IMR-90 (cell line): ENCODE data around the gene ARHGEF4. TPM values are rescaled to one million over a fixed set of nuclear protein-coding genes. Genes with fewer than 3 reads are reported as not detected.

Experiments
- ATAC-seq: fragments of 200-7000 bp; cut with Tn5 transposase; 2 replicates; pipeline ENCODE4 v1.9.1; 2020; ENCODE audit warnings: low read depth, mild to moderate bottlenecking, moderate library complexity
- BruUV-seq: library from RNA; stranded (reverse); fragments of 400-500 nt; replicated peaks from 2 replicates; lab custom pipeline; 2021; lab: Mats Ljungman, UMichigan
- CTCF ChIA-PET: fragments of 300-600 bp; formaldehyde crosslinking; extraction: SDS; loops from one replicate; lab custom pipeline; 2021; ENCODE audit warnings: antibody characterized with exemption; lab: Yijun Ruan, JAX
- POLR2A ChIA-PET: fragments of 300-600 bp; sonication (Branson Sonifier 250); formaldehyde crosslinking; loops from one replicate; lab custom pipeline; 2022; ENCODE audit warnings: antibody characterized with exemption; ENCODE audit not compliant: unreplicated experiment; lab: Charles Lee
- DNase-seq: peaks from one replicate; pipeline ENCODE4 v3.0.0; 2013
- H2AFZ ChIP-seq: replicated peaks from 2 replicates; pipeline ENCODE3; 2013; ENCODE audit warnings: low read length, mild to moderate bottlenecking; ENCODE audit not compliant: poor library complexity
- H2AK5ac ChIP-seq: 2 replicates; pipeline ENCODE4 v1.6.1; 2013; ENCODE audit warnings: low read depth, low read length, inconsistent platforms
- H2AK9ac ChIP-seq: replicated peaks from 2 replicates; pipeline ENCODE3; 2013; ENCODE audit warnings: mild to moderate bottlenecking, low read depth, low read length, moderate library complexity; ENCODE audit not compliant: poor library complexity
- H2BK120ac ChIP-seq: 2 replicates; pipeline ENCODE4 v1.6.1; 2013; ENCODE audit warnings: low read depth, low read length, inconsistent platforms
- H2BK15ac ChIP-seq: 3 replicates; pipeline ENCODE4 v1.6.1; 2013; ENCODE audit warnings: low read depth, low read length, inconsistent platforms
- H2BK20ac ChIP-seq: 2 replicates; pipeline ENCODE4 v1.6.1; 2013; ENCODE audit warnings: low read depth, mild to moderate bottlenecking, inconsistent platforms, low read length, moderate library complexity
- H2BK5ac ChIP-seq: 2 replicates; pipeline ENCODE4 v1.6.1; 2013; ENCODE audit warnings: mild to moderate bottlenecking, low read depth, low read length, inconsistent platforms; ENCODE audit not compliant: poor library complexity, severe bottlenecking
- H3K14ac ChIP-seq: replicated peaks from 2 replicates; pipeline ENCODE4 v1.6.1; 2013; ENCODE audit warnings: low read depth, low read length, inconsistent platforms
- H3K18ac ChIP-seq: 2 replicates; pipeline ENCODE4 v1.6.1; 2013; ENCODE audit warnings: low read depth, low read length, control low read depth
- H3K23ac ChIP-seq: 2 replicates; pipeline ENCODE4 v1.6.1; 2013; ENCODE audit warnings: low read depth, low read length, inconsistent platforms
- H3K27ac ChIP-seq: 2 replicates; pipeline ENCODE4 v1.5.1; 2013; ENCODE audit warnings: mild to moderate bottlenecking, control low read depth, low read length; ENCODE audit not compliant: insufficient read depth
- H3K27me3 ChIP-seq: 2 replicates; pipeline ENCODE4 v1.6.1; 2013; ENCODE audit warnings: low read length; ENCODE audit not compliant: control insufficient read depth, insufficient read depth
- H3K36me3 ChIP-seq: 2 replicates; pipeline ENCODE4 v1.6.1; 2013; ENCODE audit warnings: low read length, mixed read lengths; ENCODE audit not compliant: control insufficient read depth, insufficient read depth
- H3K4ac ChIP-seq: 2 replicates; pipeline ENCODE4 v1.6.1; 2013; ENCODE audit warnings: low read depth, low read length, inconsistent platforms
- H3K4me1 ChIP-seq: 2 replicates; pipeline ENCODE4 v1.6.1; 2013; ENCODE audit warnings: low read length, mixed read lengths; ENCODE audit not compliant: control insufficient read depth, insufficient read depth
- H3K4me2 ChIP-seq: 2 replicates; pipeline ENCODE4 v1.6.1; 2013; ENCODE audit warnings: low read depth, mild to moderate bottlenecking, control low read depth, low read length, moderate library complexity
- H3K4me3 ChIP-seq: 2 replicates; pipeline ENCODE4 v1.5.1; 2013; ENCODE audit warnings: low read depth, mild to moderate bottlenecking, control low read depth, low read length, moderate library complexity; ENCODE audit not compliant: insufficient read depth
- H3K56ac ChIP-seq: 2 replicates; pipeline ENCODE4 v1.6.1; 2013; ENCODE audit warnings: low read length, inconsistent platforms; ENCODE audit not compliant: insufficient read depth; ENCODE audit errors: extremely low read depth
- H3K79me1 ChIP-seq, 2 experiments: 2 replicates each; pipeline ENCODE4 v1.6.1; 2013; ENCODE audit warnings: low read length in 2 of 2, inconsistent platforms in 1 of 2, low read depth in 1 of 2
- H3K9ac ChIP-seq: 2 replicates; pipeline ENCODE4 v1.6.1; 2013; ENCODE audit warnings: low read depth, low read length, control low read depth
- H3K9me1 ChIP-seq: 2 replicates; pipeline ENCODE4 v1.6.1; 2013; ENCODE audit warnings: low read length, inconsistent platforms; ENCODE audit not compliant: insufficient read depth
- H3K9me3 ChIP-seq: 2 replicates; pipeline ENCODE4 v1.6.1; 2013; ENCODE audit warnings: low read length; ENCODE audit not compliant: control insufficient read depth, insufficient read depth
- H4K20me1 ChIP-seq: 2 replicates; pipeline ENCODE4 v1.6.1; 2013; ENCODE audit warnings: low read length, inconsistent platforms; ENCODE audit not compliant: insufficient read depth
- H4K5ac ChIP-seq: 2 replicates; pipeline ENCODE4 v1.6.1; 2013; ENCODE audit warnings: mild to moderate bottlenecking, low read depth, low read length, control low read depth
- H4K8ac ChIP-seq, 2 experiments: 2 replicates each; pipeline ENCODE4 v1.6.1; 2013; ENCODE audit warnings: low read depth in 2 of 2, low read length in 2 of 2, control low read depth in 1 of 2, inconsistent platforms in 1 of 2
- H4K91ac ChIP-seq: 2 replicates; pipeline ENCODE4 v1.6.1; 2013; ENCODE audit warnings: low read depth, low read length, inconsistent platforms; ENCODE audit not compliant: insufficient read depth
- POLR2A ChIP-seq: IDR thresholded peaks from 2 replicates; pipeline ENCODE4 v1.6.1; 2012; ENCODE audit warnings: mild to moderate bottlenecking, low read depth, low read length
- RFX5 ChIP-seq: IDR thresholded peaks from 2 replicates; pipeline ENCODE4 v1.8.0; 2012; ENCODE audit warnings: low read depth, mild to moderate bottlenecking, low read length, moderate library complexity
- WGBS, 2 experiments: methylation state at CpG; one replicate each; pipeline versions ENCODE4 v1.1.5 to v1.1.7; 2013; ENCODE audit warnings: missing lambda C conversion rate in 2 of 2; ENCODE audit not compliant: insufficient read length in 1 of 2; ENCODE audit errors: extremely low coverage in 2 of 2; 5-methylcytosine and 5-hydroxymethylcytosine counted together
- dilution Hi-C: fragments of 300-500 bp; cut with HindIII; formaldehyde crosslinking; loops from one replicate; pipeline ENCODE4 v1.14.3; 2018; ENCODE audit warnings: low sequenced_read_pairs; ENCODE audit not compliant: unreplicated experiment
- in situ Hi-C: fragments of 300-500 bp; cut with MboI; formaldehyde crosslinking; loops from 3 replicates; pipeline ENCODE4 v1.14.3; 2019; ENCODE audit warnings: low sequenced_read_pairs, inconsistent platforms, mixed read lengths
- intact Hi-C: fragments of 100-400 bp; cut with micrococcal nuclease; formaldehyde crosslinking; loops from 2 replicates; pipeline ENCODE4 v1.10.0; 2022
- polyA plus RNA-seq, 3 experiments: library from polyadenylated mRNA; depleted of rRNA; stranded (reverse); fragments of >200 nt; gene quantifications; 2 replicates each; pipeline ENCODE4 v1.2.3, GENCODE V29; 2012; ENCODE audit warnings: low replicate concordance in 1 of 3
- total RNA-seq: library from RNA; depleted of rRNA; stranded (reverse); fragments of >200 nt; gene quantifications from 2 replicates; pipeline ENCODE4 v1.2.3, GENCODE V29; 2012

ARHGEF4 gene
- total and polyA plus RNA-seq, 2 of the 4 experiments (the other 2 are of a cell fraction): 2.7 to 5.0 TPM

- Histone ChIP-seq H3K56ac (no peak overlapping the region), H2AFZ (no peak overlapping the region), H4K20me1 (no peaks in the 10 kb centered on the region), H4K5ac (no peak overlapping the region), H3K27me3 (no peaks in the 10 kb centered on the region; the same call in 1 of the 2 replicates), H3K36me3 (no peaks in the 10 kb centered on the region), H3K18ac (no peak overlapping the region), H2BK5ac (no peak overlapping the region), H3K4me3 (no peak overlapping the region), H3K79me1 (no peaks in the 10 kb centered on the region), H3K9me1 (no peaks in the 10 kb centered on the region), H2BK120ac (no peak overlapping the region), H2AK9ac (no peak overlapping the region), H3K14ac (no peak overlapping the region), H3K9ac (no peak overlapping the region), H3K23ac (no peak overlapping the region), H3K4me1 (no peaks in the 10 kb centered on the region), H3K4ac (no peak overlapping the region), H4K8ac (no peak overlapping the region), H3K4me2 (no peak overlapping the region), H3K9me3 (no peaks in the 10 kb centered on the region), H3K27ac (no peak overlapping the region), H2BK20ac (no peak overlapping the region), H2AK5ac (no peak overlapping the region), H2BK15ac (no peak overlapping the region), H4K91ac (no peak overlapping the region)
- in situ Hi-C loops (no loop called here), dilution Hi-C loops (no loop called here), intact Hi-C loops (loop anchor here (10.0 kb wide), 2 partner anchors 303 to 543 kb away; partner anchors contain the start of gene FAM168B)
- CTCF ChIA-PET: no interaction called here
- WGBS, 2 experiments: 20% methylated on average over 1 of the region's 4 CpGs; no CpG with 5 or more reads in 1 of the 2 experiments
- no TSS peak for BruUV-seq
- POLR2A ChIA-PET: no interaction called here
- no peak for ATAC-seq
- TF ChIP-seq RFX5 (no peak), POLR2A (no peak)
- no peak for DNase-seq
Observed at GRCh38 chr2:130791617-130791939, 45.1 kb upstream of the ARHGEF4 start.
